Measurements from ENCODE around the gene RNF157.

GRCh38 chr17:76253841-76254240 lies 13.5 kb upstream of the RNF157 start:
- TF ChIP-seq CTCF (IDR thresholded peaks at IDR 0.05; ENCODE audit: low read depth, low read length, poor library complexity, severe bottlenecking) (no peak), EZH2phosphoT487 (IDR thresholded peaks at IDR 0.05; ENCODE audit: borderline replicate concordance, low read length) (no peak)

Data from DOHH2 (cell line).